SK-N-MC (cell line): ENCODE data around the gene HLA-DOB.
A peak's percentile ranks its signal among the peaks of the same experiment; 100 is the strongest.
"Not testable (repeated sequence)": the region's sequence is repeated elsewhere in the genome, so short reads cannot be mapped to it uniquely, and the experiment has no call there.

Experiments used
- DNase-seq: peaks from one replicate; pipeline ENCODE4 v3.0.0-alpha.2; 2011; ENCODE audit warnings: low read depth, low spot score
- H3K27ac ChIP-seq: fragments of 200-600 bp; sonication (generic); 2 replicates; pipeline ENCODE4 v1.5.1; 2016; ENCODE audit warnings: mixed run types
- H3K36me3 ChIP-seq: fragments of 200-600 bp; sonication (generic); 2 replicates; pipeline ENCODE4 v1.6.1; 2017; ENCODE audit warnings: antibody characterized with exemption, low read length, mixed read lengths; ENCODE audit not compliant: insufficient read depth
- H3K4me3 ChIP-seq: fragments of 200-600 bp; sonication (generic); 2 replicates; pipeline ENCODE4 v1.5.1; 2016
- H3K9ac ChIP-seq: fragments of 200-600 bp; sonication (generic); 2 replicates; pipeline ENCODE4 v1.8.0; 2017; ENCODE audit warnings: mixed run types, mixed read lengths; ENCODE audit not compliant: insufficient read length
- H3K9me3 ChIP-seq: fragments of 200-600 bp; sonication (generic); 2 replicates; pipeline ENCODE4 v1.6.1; 2017; ENCODE audit warnings: low read depth, mild to moderate bottlenecking, antibody characterized with exemption, low read length, moderate library complexity, mixed read lengths
- EZH2 ChIP-seq: fragments of 200-600 bp; sonication (generic); IDR thresholded peaks from one replicate; pipeline ENCODE4 v1.6.1; 2017; ENCODE audit warnings: antibody characterized with exemption
- FOXP2 ChIP-seq: optimal IDR thresholded peaks from 2 replicates; pipeline ENCODE3; 2011; ENCODE audit warnings: mild to moderate bottlenecking, moderate library complexity; ENCODE audit not compliant: insufficient read depth; ENCODE audit errors: extremely low read length, control extremely low read depth
- POLR2AphosphoS5 ChIP-seq: IDR thresholded peaks from 2 replicates; pipeline ENCODE4 v1.6.1; 2012; ENCODE audit warnings: mild to moderate bottlenecking, low read depth, low read length, borderline replicate concordance

Gene HLA-DOB

DNA sequence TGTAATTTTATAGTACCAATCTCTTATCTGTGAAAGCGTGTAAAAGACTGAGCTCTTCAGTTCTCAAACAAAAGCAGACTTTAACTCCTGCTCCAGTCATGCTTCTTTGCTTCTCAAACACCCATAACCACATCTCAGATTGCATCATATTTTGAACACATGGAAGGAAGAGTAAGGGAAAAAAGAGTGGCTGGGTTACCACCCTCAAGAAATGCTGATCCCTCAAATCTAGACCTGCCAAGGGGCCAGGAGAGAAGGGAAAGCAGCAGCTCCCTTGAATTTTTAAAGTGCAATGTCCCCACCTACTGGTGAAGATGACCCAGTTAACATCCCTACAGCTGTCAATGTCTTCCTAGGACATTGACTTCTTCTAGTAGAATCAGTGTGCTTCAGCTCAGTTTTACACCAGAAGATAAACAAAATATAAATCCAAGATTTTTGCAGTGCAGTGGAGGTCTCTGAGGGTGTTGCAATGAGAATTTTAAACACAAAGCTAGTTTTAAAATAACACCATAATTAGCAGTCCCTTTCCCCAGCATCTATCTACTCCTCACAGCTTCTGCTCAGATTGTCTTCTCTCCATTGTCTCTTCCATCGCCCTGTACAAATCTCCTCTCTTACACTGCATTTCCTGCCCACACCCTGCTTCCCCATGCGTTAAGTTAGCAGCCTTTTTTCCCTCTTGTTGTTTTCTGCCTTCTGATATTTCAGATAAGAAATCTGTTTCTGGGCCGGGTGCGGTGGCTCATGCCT lies 30.8 kb downstream of the HLA-DOB start:
- H3K9me3 ChIP-seq = no peaks in the 10 kb centered on the region
- TF ChIP-seq EZH2 (no peak), POLR2AphosphoS5 (no peak; the same call in 1 of the 2 replicates), FOXP2 (no peak)
- no peaks in the 10 kb centered on the region for H3K36me3 ChIP-seq
- H3K27ac ChIP-seq = no peak overlapping the region
- H3K9ac ChIP-seq = peak overlapping the region; percentile 24
- H3K4me3 ChIP-seq = peak overlapping the region; percentile 31
- peak; percentile 81 for DNase-seq

DNA sequence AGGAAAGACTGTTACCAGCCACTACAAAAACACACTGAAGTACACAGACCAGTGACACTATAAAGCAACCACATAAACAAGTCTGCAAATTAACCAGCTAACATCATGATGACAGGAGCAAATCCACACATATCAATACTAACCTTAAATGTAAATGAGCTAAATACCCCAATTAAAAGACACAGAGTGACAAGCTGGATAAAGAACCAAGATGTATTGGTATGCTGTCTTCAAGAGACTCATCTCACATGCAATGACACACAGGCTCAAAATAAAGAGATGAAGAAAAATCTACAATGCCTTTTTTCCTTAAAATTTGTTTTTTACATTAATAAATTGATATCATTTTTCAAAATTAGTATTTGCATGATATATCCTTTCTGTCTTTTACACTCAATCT lies 33.9 kb downstream of the HLA-DOB start:
- not testable (repeated sequence) for H3K4me3 ChIP-seq, H3K9ac ChIP-seq, DNase-seq, H3K9me3 ChIP-seq, H3K27ac ChIP-seq, H3K36me3 ChIP-seq

- Histone ChIP-seq H3K27ac (no peak overlapping the region), H3K4me3 (no peak overlapping the region), H3K36me3 (no peaks in the 10 kb centered on the region), H3K9ac (no peak overlapping the region), H3K9me3 (no peaks in the 10 kb centered on the region)
- DNase-seq = no peak
- no peak for TF ChIP-seq FOXP2
- TF ChIP-seq EZH2 = no peak
- no peak for TF ChIP-seq POLR2AphosphoS5
Observed at GRCh38 chr6:32779036-32779435, 37.8 kb downstream of the HLA-DOB start.

GRCh38 chr6:32775071-32775470 lies 41.7 kb downstream of the HLA-DOB start:
- Histone ChIP-seq H3K36me3 (no peaks in the 10 kb centered on the region), H3K27ac (no peak overlapping the region), H3K9me3 (no peaks in the 10 kb centered on the region), H3K4me3 (no peak overlapping the region), H3K9ac (no peak overlapping the region)
- TF ChIP-seq EZH2 = no peak
- TF ChIP-seq FOXP2 = no peak
- TF ChIP-seq POLR2AphosphoS5 = no peak
- DNase-seq = no peak

- no peak overlapping the region for H3K9ac ChIP-seq
- no peaks in the 10 kb centered on the region for H3K36me3 ChIP-seq
- H3K9me3 ChIP-seq = no peaks in the 10 kb centered on the region
- H3K27ac ChIP-seq = no peak overlapping the region
- H3K4me3 ChIP-seq = no peak overlapping the region
- no peak for DNase-seq
- no peak for TF ChIP-seq POLR2AphosphoS5
- no peak for TF ChIP-seq EZH2
- TF ChIP-seq FOXP2 = no peak
Observed at GRCh38 chr6:32774426-32774825, 42.4 kb downstream of the HLA-DOB start.

DNA sequence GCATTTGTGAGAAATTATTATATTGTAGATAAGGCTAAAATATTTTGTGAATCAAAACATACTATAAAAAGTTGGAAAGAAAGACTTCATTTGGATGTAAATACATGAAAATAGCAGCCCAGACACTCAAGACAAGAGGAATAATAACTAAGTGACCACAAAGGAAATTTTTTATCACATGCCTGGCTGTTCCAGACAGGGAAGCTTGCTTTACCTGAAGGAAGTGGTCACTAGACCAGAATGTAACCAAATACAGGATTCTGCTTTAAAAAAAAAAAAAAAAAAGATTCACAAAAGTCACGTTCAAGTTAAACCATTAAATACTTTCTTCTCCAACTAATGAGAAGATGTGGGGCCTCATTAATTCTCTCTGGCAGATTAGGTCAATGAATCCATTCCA lies 44.1 kb downstream of the HLA-DOB start:
- Histone ChIP-seq H3K36me3 (no peaks in the 10 kb centered on the region), H3K9me3 (no peaks in the 10 kb centered on the region), H3K27ac (no peak overlapping the region), H3K9ac (no peak overlapping the region), H3K4me3 (no peak overlapping the region)
- TF ChIP-seq FOXP2 (no peak), EZH2 (no peak), POLR2AphosphoS5 (no peak)
- DNase-seq = no peak

GRCh38 chr6:32764048-32764447 lies 52.8 kb downstream of the HLA-DOB start:
- H3K36me3 ChIP-seq = no peaks in the 10 kb centered on the region
- no peak for DNase-seq
- no peak overlapping the region for H3K27ac ChIP-seq
- no peak overlapping the region for H3K9ac ChIP-seq
- TF ChIP-seq EZH2 (no peak), POLR2AphosphoS5 (no peak), FOXP2 (no peak)
- no peaks in the 10 kb centered on the region for H3K9me3 ChIP-seq
- no peak overlapping the region for H3K4me3 ChIP-seq

DNA sequence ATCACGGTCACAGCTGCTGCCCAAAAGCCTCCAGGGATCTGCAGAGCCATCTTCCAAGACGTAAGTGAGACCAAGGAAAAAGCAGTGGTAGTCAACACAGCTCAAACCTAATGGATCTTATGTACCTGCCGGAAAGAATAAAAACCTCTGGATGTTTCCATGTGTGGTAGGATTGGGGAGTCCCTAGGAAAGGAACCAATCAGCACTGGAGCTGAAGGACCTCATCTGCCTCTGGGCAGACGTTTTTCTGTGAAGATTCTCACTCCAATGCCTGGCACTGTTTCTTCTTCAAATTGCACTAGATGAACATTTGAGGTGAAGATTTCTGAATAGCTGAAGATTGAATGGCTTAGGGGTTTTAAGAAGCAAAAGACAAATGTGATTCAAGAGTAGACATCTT lies 53.4 kb downstream of the HLA-DOB start, which contains the start of gene HLA-DQB2:
Gene HLA-DQB2, minus strand, starts transcription at position 112 of the 400 bp plus-strand sequence. Its CDS starts 62 bp downstream, at position 50.
- no peak for TF ChIP-seq FOXP2
- no peak for TF ChIP-seq EZH2
- no peak for TF ChIP-seq POLR2AphosphoS5
- Histone ChIP-seq H3K36me3 (no peaks in the 10 kb centered on the region), H3K4me3 (no peak within 1 kb of the TSS), H3K9ac (no peak within 1 kb of the TSS), H3K9me3 (no peaks in the 10 kb centered on the region), H3K27ac (no peak within 1 kb of the TSS)
- no peak for DNase-seq
